K562 (cell line): Measurements from ENCODE around the gene BCKDK.

ENCODE experiments used
- CBFB ChIP-seq: sonication (generic); formaldehyde crosslinking; IDR thresholded peaks from 2 replicates; pipeline ENCODE4 v1.4.0; 2020; ENCODE audit warnings: mild to moderate bottlenecking, missing genetic modification reagents
- EZH2 ChIP-seq: IDR thresholded peaks from 2 replicates; pipeline ENCODE4 v1.6.1; 2012; ENCODE audit warnings: low read depth, mild to moderate bottlenecking, inconsistent platforms, low read length, borderline replicate concordance
- NFIX ChIP-seq: fragments of 250-450 bp; sonication (Bioruptor Pico); IDR thresholded peaks from 2 replicates; pipeline ENCODE4 v1.4.0; 2020; ENCODE audit warnings: low read depth, mild to moderate bottlenecking, moderate library complexity
- NR1H2 ChIP-seq: sonication (generic); formaldehyde crosslinking; IDR thresholded peaks from 2 replicates; pipeline ENCODE4 v1.4.0; 2020; ENCODE audit warnings: mild to moderate bottlenecking, missing genetic modification reagents
- POLR2A ChIP-seq: fragments of 450-650 bp; conservative IDR thresholded peaks from 2 replicates; pipeline ENCODE4 v1.6.1; 2016
- POLR3A ChIP-seq: IDR thresholded peaks from 2 replicates; pipeline ENCODE4 v1.6.1; 2011; ENCODE audit warnings: borderline replicate concordance, mild to moderate bottlenecking, moderate library complexity; ENCODE audit not compliant: insufficient read length, insufficient read depth; ENCODE audit errors: extremely low read depth
- RCOR1 ChIP-seq, 2 experiments: IDR thresholded peaks; 2 replicates each; pipeline ENCODE4 v1.6.1; 2012; ENCODE audit warnings: low read depth in 2 of 2, low read length in 2 of 2, borderline replicate concordance in 1 of 2, improper control_type of control experiment in 1 of 2
- SIX5 ChIP-seq, 2 experiments: IDR thresholded peaks; 2 replicates each; pipeline ENCODE4 v1.6.1; 2011; ENCODE audit warnings: low read length in 2 of 2, borderline replicate concordance in 1 of 2, low read depth in 1 of 2, mild to moderate bottlenecking in 1 of 2, moderate library complexity in 1 of 2; ENCODE audit not compliant: insufficient read depth in 1 of 2
- SP1 ChIP-seq: sonication (generic); formaldehyde crosslinking; IDR thresholded peaks from 2 replicates; pipeline ENCODE4 v1.8.1; 2022; ENCODE audit warnings: mild to moderate bottlenecking, missing genetic modification reagents
- SREBF2 ChIP-seq: sonication (generic); formaldehyde crosslinking; IDR thresholded peaks from 2 replicates; pipeline ENCODE4 v1.4.0; 2020; ENCODE audit warnings: mild to moderate bottlenecking, missing genetic modification reagents
- YBX1 ChIP-seq: fragments of 450-650 bp; IDR thresholded peaks from 2 replicates; pipeline ENCODE4 v1.7.1; 2016; ENCODE audit warnings: mild to moderate bottlenecking
- TF ChIP-seq, protein P1 (sequence below), 3 experiments: IDR thresholded peaks in 2 of 3; conservative IDR thresholded peaks in 1 of 3; 2 replicates each; pipeline ENCODE4 v1.5.1; 2011 to 2012; ENCODE audit warnings: low read length in 3 of 3, mild to moderate bottlenecking in 3 of 3, control low read depth in 2 of 3, improper control_type of control experiment in 1 of 3, inconsistent platforms in 1 of 3, low read depth in 1 of 3, mixed read lengths in 1 of 3, moderate library complexity in 1 of 3; ENCODE audit not compliant: insufficient read depth in 2 of 3
- TF ChIP-seq, protein P2 (sequence below), 2 experiments: fragments of 450-650 bp; formaldehyde crosslinking in 1 of 2; IDR thresholded peaks; 2 replicates each; pipeline versions ENCODE4 v1.4.0 to v1.6.1; 2014 to 2020; ENCODE audit warnings: mild to moderate bottlenecking in 2 of 2, borderline replicate concordance in 1 of 2, low read depth in 1 of 2
- TF ChIP-seq, protein P3 (sequence below), 2 experiments: fragments of 200-800 bp in 1 of 2; sonication (Bioruptor generic) in 1 of 2; sonication (generic) in 1 of 2; formaldehyde crosslinking in 1 of 2; IDR thresholded peaks in 1 of 2; conservative IDR thresholded peaks in 1 of 2; 2 replicates each; pipeline versions ENCODE4 v1.5.0 to v1.6.1; 2016 to 2020; ENCODE audit warnings: missing compliant biosample characterization in 1 of 2, missing genetic modification characterization in 1 of 2, missing genetic modification reagents in 1 of 2

GRCh38 chr16:31143694-31144148 is 35.5 kb downstream of the BCKDK start:
- TF ChIP-seq POLR2A (no peak), EZH2 (no peak), SIX5 (IDR thresholded peaks at IDR 0.05; ENCODE audit: borderline replicate concordance in 1 of 2, insufficient read depth in 1 of 2, low read depth in 1 of 2, low read length in 2 of 2) (no peak), SP1 (no peak), RCOR1 (IDR thresholded peaks at IDR 0.05; ENCODE audit: borderline replicate concordance in 1 of 2, low read depth in 2 of 2, low read length in 2 of 2) (no peak), NFIX (CRISPR knock-in tag) (no peak), SREBF2 (CRISPR knock-in tag) (no peak), CBFB (CRISPR knock-in tag) (no peak), NR1H2 (CRISPR knock-in tag) (no peak), YBX1 (no peak), POLR3A (no peak)
- TF ChIP-seq, protein P1, sequence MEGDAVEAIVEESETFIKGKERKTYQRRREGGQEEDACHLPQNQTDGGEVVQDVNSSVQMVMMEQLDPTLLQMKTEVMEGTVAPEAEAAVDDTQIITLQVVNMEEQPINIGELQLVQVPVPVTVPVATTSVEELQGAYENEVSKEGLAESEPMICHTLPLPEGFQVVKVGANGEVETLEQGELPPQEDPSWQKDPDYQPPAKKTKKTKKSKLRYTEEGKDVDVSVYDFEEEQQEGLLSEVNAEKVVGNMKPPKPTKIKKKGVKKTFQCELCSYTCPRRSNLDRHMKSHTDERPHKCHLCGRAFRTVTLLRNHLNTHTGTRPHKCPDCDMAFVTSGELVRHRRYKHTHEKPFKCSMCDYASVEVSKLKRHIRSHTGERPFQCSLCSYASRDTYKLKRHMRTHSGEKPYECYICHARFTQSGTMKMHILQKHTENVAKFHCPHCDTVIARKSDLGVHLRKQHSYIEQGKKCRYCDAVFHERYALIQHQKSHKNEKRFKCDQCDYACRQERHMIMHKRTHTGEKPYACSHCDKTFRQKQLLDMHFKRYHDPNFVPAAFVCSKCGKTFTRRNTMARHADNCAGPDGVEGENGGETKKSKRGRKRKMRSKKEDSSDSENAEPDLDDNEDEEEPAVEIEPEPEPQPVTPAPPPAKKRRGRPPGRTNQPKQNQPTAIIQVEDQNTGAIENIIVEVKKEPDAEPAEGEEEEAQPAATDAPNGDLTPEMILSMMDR (IDR thresholded peaks at IDR 0.05 in 2 of 3, conservative IDR thresholded peaks at IDR 0.05 in 1 of 3; ENCODE audit: insufficient read depth in 2 of 3, low read depth in 1 of 3, low read length in 3 of 3), result 0 out of 6 replicates have a peak, but pooled peaks of 1 of the 3 experiments have one; percentile 16
- TF ChIP-seq, protein P2, sequence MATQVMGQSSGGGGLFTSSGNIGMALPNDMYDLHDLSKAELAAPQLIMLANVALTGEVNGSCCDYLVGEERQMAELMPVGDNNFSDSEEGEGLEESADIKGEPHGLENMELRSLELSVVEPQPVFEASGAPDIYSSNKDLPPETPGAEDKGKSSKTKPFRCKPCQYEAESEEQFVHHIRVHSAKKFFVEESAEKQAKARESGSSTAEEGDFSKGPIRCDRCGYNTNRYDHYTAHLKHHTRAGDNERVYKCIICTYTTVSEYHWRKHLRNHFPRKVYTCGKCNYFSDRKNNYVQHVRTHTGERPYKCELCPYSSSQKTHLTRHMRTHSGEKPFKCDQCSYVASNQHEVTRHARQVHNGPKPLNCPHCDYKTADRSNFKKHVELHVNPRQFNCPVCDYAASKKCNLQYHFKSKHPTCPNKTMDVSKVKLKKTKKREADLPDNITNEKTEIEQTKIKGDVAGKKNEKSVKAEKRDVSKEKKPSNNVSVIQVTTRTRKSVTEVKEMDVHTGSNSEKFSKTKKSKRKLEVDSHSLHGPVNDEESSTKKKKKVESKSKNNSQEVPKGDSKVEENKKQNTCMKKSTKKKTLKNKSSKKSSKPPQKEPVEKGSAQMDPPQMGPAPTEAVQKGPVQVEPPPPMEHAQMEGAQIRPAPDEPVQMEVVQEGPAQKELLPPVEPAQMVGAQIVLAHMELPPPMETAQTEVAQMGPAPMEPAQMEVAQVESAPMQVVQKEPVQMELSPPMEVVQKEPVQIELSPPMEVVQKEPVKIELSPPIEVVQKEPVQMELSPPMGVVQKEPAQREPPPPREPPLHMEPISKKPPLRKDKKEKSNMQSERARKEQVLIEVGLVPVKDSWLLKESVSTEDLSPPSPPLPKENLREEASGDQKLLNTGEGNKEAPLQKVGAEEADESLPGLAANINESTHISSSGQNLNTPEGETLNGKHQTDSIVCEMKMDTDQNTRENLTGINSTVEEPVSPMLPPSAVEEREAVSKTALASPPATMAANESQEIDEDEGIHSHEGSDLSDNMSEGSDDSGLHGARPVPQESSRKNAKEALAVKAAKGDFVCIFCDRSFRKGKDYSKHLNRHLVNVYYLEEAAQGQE (IDR thresholded peaks at IDR 0.05; ENCODE audit: borderline replicate concordance), result no peak
- TF ChIP-seq, protein P2 (CRISPR knock-in tag; IDR thresholded peaks at IDR 0.05; ENCODE audit: low read depth), result no peak
- TF ChIP-seq, protein P3, sequence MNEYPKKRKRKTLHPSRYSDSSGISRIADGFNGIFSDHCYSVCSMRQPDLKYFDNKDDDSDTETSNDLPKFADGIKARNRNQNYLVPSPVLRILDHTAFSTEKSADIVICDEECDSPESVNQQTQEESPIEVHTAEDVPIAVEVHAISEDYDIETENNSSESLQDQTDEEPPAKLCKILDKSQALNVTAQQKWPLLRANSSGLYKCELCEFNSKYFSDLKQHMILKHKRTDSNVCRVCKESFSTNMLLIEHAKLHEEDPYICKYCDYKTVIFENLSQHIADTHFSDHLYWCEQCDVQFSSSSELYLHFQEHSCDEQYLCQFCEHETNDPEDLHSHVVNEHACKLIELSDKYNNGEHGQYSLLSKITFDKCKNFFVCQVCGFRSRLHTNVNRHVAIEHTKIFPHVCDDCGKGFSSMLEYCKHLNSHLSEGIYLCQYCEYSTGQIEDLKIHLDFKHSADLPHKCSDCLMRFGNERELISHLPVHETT (CRISPR knock-in tag; conservative IDR thresholded peaks at IDR 0.05 in 1 of 2, IDR thresholded peaks at IDR 0.05 in 1 of 2), result no peak
